Body of pancreas (tissue), 4 donors: ENCODE measurements around the gene NHSL1.

Source experiments
- POLR2A ChIP-seq, 3 donors: fragments of 450-650 bp; IDR thresholded peaks; one replicate each; pipeline ENCODE4 v1.6.1; 2016; ENCODE audit warnings: antibody characterized with exemption in 3 of 3, mild to moderate bottlenecking in 2 of 3
- TF ChIP-seq, protein P1 (sequence below), 7 experiments: fragments of 450-650 bp in 4 of 7; fragments of 200-600 bp in 3 of 7; sonication (generic) in 3 of 7; IDR thresholded peaks; one replicate each; pipeline ENCODE4 v1.5.1; 2016 to 2019; ENCODE audit warnings: antibody characterized with exemption in 7 of 7

DNA sequence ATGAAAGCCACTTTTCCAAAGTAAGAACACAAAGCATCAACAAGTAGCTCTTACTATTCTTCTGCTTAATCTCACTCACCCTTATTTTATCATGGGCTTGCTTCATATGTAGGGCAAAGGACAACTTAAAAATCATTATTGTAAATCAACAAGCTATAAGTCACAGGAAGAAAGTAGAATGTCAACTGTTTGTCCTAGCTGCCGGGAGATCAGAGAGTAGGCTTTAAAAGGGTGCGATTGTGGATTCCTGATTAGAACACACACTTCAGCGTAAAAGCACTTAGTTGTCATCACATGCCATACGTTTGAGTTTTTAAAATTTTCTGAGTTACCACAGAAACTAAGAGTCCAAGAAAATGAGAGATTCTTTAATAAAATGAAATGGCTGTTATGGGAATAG is 44.4 kb upstream of the NHSL1 start:
- TF ChIP-seq, protein P1, sequence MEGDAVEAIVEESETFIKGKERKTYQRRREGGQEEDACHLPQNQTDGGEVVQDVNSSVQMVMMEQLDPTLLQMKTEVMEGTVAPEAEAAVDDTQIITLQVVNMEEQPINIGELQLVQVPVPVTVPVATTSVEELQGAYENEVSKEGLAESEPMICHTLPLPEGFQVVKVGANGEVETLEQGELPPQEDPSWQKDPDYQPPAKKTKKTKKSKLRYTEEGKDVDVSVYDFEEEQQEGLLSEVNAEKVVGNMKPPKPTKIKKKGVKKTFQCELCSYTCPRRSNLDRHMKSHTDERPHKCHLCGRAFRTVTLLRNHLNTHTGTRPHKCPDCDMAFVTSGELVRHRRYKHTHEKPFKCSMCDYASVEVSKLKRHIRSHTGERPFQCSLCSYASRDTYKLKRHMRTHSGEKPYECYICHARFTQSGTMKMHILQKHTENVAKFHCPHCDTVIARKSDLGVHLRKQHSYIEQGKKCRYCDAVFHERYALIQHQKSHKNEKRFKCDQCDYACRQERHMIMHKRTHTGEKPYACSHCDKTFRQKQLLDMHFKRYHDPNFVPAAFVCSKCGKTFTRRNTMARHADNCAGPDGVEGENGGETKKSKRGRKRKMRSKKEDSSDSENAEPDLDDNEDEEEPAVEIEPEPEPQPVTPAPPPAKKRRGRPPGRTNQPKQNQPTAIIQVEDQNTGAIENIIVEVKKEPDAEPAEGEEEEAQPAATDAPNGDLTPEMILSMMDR (IDR thresholded peaks at IDR 0.05), result no peak
- TF ChIP-seq POLR2A (IDR thresholded peaks at IDR 0.05), result no peak
